DOHH2 (cell line): ENCODE results near the gene LNX1.

Experiments
- H3F3A ChIP-seq: fragments of 200-600 bp; sonication (generic), shearing (Covaris generic); 2 replicates; pipeline ENCODE4 v1.6.0; 2016; ENCODE audit warnings: antibody characterized with exemption, mild to moderate bottlenecking; ENCODE audit not compliant: control insufficient read depth, insufficient read depth
- H3K27ac ChIP-seq: fragments of 200-600 bp; sonication (generic); 2 replicates; pipeline ENCODE4 v1.5.1; 2014; ENCODE audit warnings: low read depth, mild to moderate bottlenecking, low read length, moderate library complexity
- H3K27me3 ChIP-seq: fragments of 200-600 bp; sonication (generic); 2 replicates; pipeline ENCODE4 v1.6.1; 2014; ENCODE audit warnings: mild to moderate bottlenecking, low read length, mixed read lengths; ENCODE audit not compliant: control insufficient read depth
- H3K36me3 ChIP-seq: fragments of 200-600 bp; sonication (generic); 2 replicates; pipeline ENCODE4 v1.6.1; 2014; ENCODE audit warnings: mild to moderate bottlenecking, low read length, moderate library complexity, mixed read lengths; ENCODE audit not compliant: control insufficient read depth
- H3K4me1 ChIP-seq: fragments of 200-600 bp; sonication (generic); 2 replicates; pipeline ENCODE4 v1.6.1; 2014; ENCODE audit warnings: mild to moderate bottlenecking, low read length, mixed read lengths; ENCODE audit not compliant: control insufficient read depth
- H3K4me2 ChIP-seq: fragments of 200-600 bp; sonication (generic); 2 replicates; pipeline ENCODE4 v1.6.0; 2014; ENCODE audit warnings: mild to moderate bottlenecking, low read length, moderate library complexity
- H3K4me3 ChIP-seq: fragments of 200-600 bp; sonication (generic); 2 replicates; pipeline ENCODE4 v1.5.1; 2014; ENCODE audit warnings: mild to moderate bottlenecking, low read length, mixed read lengths
- H3K79me2 ChIP-seq: fragments of 200-600 bp; sonication (generic); 2 replicates; pipeline ENCODE4 v1.6.1; 2014; ENCODE audit warnings: mild to moderate bottlenecking, low read length, mixed read lengths; ENCODE audit not compliant: control insufficient read depth
- H3K9me2 ChIP-seq: fragments of 200-600 bp; sonication (generic); replicated peaks from 2 replicates; pipeline ENCODE4 v1.6.1; 2014; ENCODE audit warnings: mild to moderate bottlenecking, low read length, mixed read lengths; ENCODE audit not compliant: control insufficient read depth
- H3K9me3 ChIP-seq: fragments of 200-600 bp; sonication (generic); 2 replicates; pipeline ENCODE4 v1.6.1; 2014; ENCODE audit warnings: antibody characterized with exemption, low read length, mixed read lengths; ENCODE audit not compliant: control insufficient read depth, insufficient read depth
- H4K20me1 ChIP-seq: fragments of 200-600 bp; sonication (generic); 2 replicates; pipeline ENCODE4 v1.6.0; 2014; ENCODE audit warnings: low read depth, mild to moderate bottlenecking, antibody characterized with exemption, low read length, moderate library complexity; ENCODE audit not compliant: control insufficient read depth, insufficient read depth
- EZH2phosphoT487 ChIP-seq: fragments of 200-600 bp; sonication (generic); IDR thresholded peaks from 2 replicates; pipeline ENCODE4 v1.6.1; 2017; ENCODE audit warnings: borderline replicate concordance, mild to moderate bottlenecking, antibody characterized with exemption, low read length, moderate library complexity, mixed read lengths
- TF ChIP-seq, protein P1 (sequence below): fragments of 200-600 bp; sonication (generic); IDR thresholded peaks from one replicate; pipeline ENCODE4 v1.5.1; 2014; ENCODE audit warnings: antibody characterized with exemption, mild to moderate bottlenecking, low read depth, low read length; ENCODE audit not compliant: poor library complexity, severe bottlenecking

LNX1 gene

GRCh38 chr4:53510321-53510720 lies 81.0 kb downstream of the LNX1 start:
- Histone ChIP-seq H3K27ac (no peak overlapping the region), H3K36me3 (no peaks in the 10 kb centered on the region), H3K4me2 (no peak overlapping the region), H3K79me2 (no peaks in the 10 kb centered on the region), H3K9me2 (no peaks in the 10 kb centered on the region), H3K27me3 (no peaks in the 10 kb centered on the region), H3K9me3 (no peaks in the 10 kb centered on the region), H3K4me1 (no peaks in the 10 kb centered on the region), H3K4me3 (no peak overlapping the region), H4K20me1 (no peaks in the 10 kb centered on the region), H3F3A (no peaks in the 10 kb centered on the region)
- TF ChIP-seq EZH2phosphoT487: no peak
- TF ChIP-seq, protein P1, sequence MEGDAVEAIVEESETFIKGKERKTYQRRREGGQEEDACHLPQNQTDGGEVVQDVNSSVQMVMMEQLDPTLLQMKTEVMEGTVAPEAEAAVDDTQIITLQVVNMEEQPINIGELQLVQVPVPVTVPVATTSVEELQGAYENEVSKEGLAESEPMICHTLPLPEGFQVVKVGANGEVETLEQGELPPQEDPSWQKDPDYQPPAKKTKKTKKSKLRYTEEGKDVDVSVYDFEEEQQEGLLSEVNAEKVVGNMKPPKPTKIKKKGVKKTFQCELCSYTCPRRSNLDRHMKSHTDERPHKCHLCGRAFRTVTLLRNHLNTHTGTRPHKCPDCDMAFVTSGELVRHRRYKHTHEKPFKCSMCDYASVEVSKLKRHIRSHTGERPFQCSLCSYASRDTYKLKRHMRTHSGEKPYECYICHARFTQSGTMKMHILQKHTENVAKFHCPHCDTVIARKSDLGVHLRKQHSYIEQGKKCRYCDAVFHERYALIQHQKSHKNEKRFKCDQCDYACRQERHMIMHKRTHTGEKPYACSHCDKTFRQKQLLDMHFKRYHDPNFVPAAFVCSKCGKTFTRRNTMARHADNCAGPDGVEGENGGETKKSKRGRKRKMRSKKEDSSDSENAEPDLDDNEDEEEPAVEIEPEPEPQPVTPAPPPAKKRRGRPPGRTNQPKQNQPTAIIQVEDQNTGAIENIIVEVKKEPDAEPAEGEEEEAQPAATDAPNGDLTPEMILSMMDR: no peak

GRCh38 chr4:53508446-53508845 lies 82.8 kb downstream of the LNX1 start:
- no peaks in the 10 kb centered on the region for H3F3A ChIP-seq
- H3K4me3 ChIP-seq: no peak overlapping the region
- no peaks in the 10 kb centered on the region for H3K4me1 ChIP-seq
- no peaks in the 10 kb centered on the region for H4K20me1 ChIP-seq
- no peak for TF ChIP-seq EZH2phosphoT487
- TF ChIP-seq, protein P1: no peak
- H3K4me2 ChIP-seq: no peak overlapping the region
- no peaks in the 10 kb centered on the region for H3K9me2 ChIP-seq
- no peaks in the 10 kb centered on the region for H3K27me3 ChIP-seq
- H3K9me3 ChIP-seq: no peaks in the 10 kb centered on the region
- H3K36me3 ChIP-seq: no peaks in the 10 kb centered on the region
- no peaks in the 10 kb centered on the region for H3K79me2 ChIP-seq
- no peak overlapping the region for H3K27ac ChIP-seq

DNA sequence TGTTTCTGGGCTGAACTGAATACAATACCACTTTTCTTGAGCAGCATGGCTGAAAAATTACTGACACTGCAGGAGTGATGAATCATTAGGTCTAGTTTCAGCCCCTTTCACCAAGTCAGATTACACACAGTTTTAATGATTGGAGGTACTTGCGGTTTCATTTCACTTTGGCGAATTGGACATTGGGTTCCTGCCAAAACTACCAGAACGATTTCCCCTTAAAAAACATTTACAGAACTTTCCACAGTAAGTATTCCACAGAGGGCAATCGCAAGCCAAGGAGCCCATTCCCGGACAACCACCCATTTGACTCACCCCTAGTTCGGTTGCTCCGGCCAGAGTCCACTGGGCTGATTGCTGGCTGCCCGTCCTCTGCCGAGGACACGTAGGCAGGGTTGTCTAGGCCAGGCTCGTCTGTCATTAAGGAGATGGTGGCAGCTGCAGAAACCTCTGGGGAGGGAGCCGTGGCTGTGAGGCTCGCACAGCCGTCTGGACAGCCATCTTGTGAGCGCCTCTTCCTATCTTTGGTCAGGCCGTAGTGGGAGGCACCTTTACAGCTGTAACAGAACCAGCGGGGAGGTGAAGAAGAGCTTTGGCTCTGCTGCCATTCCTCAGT lies 83.5 kb downstream of the LNX1 start:
- Histone ChIP-seq H3K4me2 (no peak overlapping the region), H3K27me3 (no peaks in the 10 kb centered on the region), H3K9me3 (no peaks in the 10 kb centered on the region), H3K9me2 (no peaks in the 10 kb centered on the region), H3F3A (no peaks in the 10 kb centered on the region), H3K27ac (no peak overlapping the region), H4K20me1 (no peaks in the 10 kb centered on the region), H3K4me3 (no peak overlapping the region), H3K4me1 (no peaks in the 10 kb centered on the region), H3K36me3 (no peaks in the 10 kb centered on the region), H3K79me2 (no peaks in the 10 kb centered on the region)
- TF ChIP-seq EZH2phosphoT487: no peak
- TF ChIP-seq, protein P1: no peak
